ENCODE data around the gene AFF3.
"Not testable (repeated sequence)": the region's sequence is repeated elsewhere in the genome, so short reads cannot be mapped to it uniquely, and the experiment has no call there.

Gene AFF3

DNA sequence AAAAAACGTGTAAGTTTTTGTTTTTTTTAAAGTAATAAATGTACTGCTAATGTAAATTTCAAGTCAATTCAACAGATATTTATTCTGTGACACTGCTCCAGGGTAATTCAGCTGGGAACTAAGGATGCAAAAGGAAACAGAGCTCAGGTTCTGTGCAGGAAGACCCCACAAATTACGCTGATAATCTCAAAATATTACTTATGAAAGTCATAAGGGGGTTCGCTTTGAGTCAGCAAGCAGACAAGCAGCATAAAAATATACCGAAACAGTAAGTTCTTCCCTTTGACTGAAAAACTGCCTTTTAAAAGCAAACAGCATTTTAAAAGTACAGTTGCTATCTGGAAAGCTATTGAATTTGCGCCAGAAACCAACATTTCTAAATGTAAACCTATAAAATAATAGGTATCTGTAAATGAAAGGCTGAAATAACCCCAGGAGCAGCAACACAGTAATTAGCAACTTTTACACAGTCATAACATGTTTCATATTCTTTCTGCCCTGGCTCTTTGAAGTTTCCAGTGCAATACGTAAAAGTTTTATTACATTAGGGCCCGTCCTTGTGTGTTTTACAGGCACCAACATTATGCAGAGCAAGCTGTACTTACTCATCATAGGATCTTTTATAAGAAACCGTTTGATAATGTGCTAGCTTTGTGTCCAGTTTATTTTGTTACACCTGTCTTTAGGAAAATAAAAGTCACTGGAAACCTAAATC, 39.8 kb downstream of the AFF3 start:
- not testable (repeated sequence) for DNase-seq (ENCODE audit: low read depth); H3K4me3 ChIP-seq (ENCODE audit: low read depth, low read length)

DNA sequence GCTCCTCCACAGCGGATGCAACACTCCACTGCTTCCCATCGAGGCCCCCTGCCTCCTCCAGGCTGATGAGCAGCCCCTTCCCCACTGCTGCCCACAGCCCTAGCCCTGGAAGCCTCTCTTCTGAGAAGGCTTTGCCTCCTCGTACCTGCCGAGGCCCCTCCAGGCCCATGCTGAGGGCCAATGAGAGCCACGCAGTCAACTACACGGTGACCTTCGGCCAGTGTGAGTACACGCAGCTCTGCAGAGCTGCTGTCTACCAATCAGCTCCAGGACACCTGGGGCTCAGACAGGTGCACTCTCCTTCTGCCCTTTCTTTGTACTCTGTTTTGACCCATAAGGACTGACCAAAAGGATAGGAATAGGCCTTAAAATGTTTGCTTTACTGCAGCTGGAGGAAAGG, 43.5 kb downstream of the AFF3 start:
- H3K4me3 ChIP-seq (ENCODE audit: low read depth, low read length); DNase-seq (ENCODE audit: low read depth): not testable (repeated sequence)

DNA sequence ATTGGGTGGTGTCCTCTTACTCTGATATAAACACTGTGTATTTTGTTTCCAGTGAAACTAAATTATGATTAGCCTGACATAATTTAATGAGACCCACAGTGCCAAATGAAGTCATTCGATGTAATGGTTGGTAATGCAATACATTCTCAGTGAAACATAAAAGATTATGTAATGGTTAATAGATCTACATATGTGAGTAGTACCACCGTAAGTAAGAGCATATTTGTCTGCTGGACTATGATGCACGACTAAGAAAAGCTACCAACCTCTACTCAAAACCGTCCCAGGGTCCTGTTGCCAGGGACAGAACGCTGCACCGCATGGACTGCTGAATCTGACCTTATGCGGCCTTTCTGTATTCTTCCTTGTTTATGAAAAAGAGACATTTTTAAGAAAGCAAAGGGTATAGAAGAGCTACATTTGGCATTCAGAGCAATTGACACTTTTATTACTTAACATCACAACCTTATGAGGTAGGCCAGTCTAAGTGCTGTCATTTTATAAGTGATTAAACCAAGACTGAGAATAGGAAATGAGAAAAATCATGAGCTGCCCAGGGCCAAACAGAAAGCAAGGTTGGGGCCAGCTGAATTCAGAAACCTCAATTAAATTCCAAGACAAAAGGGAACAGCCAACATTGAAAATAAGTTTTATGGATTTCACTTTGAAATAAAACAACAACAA, 44.6 kb downstream of the AFF3 start:
- not testable (repeated sequence) for DNase-seq (ENCODE audit: low read depth); H3K4me3 ChIP-seq (ENCODE audit: low read depth, low read length)

DNA sequence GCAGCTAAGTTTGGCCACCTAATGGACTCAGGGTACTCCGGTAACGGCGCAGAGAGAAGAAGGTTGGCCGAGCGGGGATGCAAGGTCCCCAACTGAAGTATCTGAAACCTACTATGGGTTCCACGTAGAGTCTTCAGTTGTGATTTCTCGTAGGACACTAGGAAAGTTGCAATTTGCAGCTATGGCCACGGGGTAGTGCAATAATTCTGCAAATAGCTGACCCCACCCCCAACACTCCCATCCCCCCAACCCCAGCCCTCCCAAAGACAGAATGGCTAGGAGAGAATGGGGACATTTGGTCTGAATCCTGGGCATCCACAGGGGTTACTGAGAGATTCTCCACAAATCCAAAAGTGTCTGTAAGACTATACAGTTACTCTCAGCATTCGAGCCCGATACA, 46.5 kb downstream of the AFF3 start:
- H3K4me3 ChIP-seq (ENCODE audit: low read depth, low read length); DNase-seq (ENCODE audit: low read depth): not testable (repeated sequence)

DNA sequence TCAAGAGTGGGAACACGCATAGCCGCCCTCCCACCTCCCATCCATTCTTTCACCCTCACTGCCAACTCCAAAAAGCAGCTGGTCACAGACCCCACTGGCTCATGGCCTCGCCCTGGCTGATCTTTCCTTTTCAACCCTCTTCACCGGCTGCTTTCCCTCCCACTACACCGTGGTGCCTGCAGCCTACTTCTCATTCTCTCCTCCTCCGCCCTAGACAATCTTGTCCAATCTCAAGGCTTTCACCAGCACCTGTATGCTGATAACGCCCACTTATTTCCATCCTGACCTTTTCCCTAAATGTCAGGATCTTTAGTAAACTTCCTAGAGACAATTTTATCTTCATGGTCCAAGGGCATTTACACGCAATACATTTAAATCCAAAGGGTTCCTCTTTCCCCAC, 50.6 kb downstream of the AFF3 start:
- H3K4me3 ChIP-seq (ENCODE audit: low read depth, low read length); DNase-seq (ENCODE audit: low read depth): not testable (repeated sequence)

DNA sequence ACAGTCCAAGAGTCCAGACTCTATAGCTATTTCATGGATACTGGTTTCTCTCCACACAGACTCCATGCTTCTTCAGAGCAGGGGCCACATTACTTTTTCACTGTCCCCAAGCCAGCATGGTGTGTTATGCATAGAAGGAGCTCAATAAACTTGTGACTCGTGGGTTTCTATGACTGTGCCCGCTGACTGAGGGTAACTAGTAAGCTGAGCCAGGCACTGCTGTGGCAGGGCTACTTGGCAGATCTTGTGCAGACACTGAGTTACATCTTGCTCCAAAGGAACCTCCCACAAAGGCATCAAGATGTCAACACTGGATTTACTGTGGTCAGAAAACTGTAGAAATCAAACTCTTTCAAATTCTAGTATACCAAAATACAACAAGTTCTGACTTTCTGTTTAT, 56.6 kb downstream of the AFF3 start:
- not testable (repeated sequence) for DNase-seq (ENCODE audit: low read depth)

DNA sequence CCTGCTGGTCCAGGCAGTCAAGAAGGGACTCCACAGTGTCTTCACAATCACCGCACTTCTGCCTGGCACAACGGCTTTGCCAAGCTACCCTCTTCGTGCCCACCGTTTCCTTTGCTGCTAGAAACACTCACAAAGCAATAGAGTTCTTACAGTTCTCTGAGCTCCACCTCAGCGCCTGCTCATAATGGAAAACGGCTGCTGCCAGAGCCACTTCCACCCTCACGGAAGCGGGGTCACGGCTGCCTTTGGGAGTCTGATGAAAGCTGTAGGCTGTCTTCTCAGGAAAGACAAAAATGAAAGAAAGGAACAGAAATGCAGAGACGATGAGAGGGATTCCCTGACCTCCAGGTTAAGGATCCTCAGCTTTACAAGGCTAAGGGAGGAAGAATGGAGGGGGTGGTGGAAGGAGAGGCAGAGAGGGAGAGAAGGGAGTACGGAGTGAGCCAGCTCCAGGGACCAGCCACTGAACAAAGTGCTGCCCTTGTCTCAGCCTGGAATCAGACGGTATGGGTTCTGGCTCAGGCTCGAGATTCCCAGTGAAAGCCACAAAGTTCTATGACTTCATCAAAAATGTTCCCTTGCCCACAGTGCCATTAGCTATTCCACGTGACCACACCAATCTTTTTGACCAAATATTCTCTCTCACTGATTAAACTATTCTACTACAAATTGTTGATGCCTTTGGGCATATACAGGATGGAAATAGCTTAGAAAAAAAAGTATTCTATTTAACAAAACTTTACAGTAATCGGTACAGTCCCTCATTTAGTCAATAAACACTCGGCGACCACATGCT, 58.8 kb downstream of the AFF3 start:
- H3K4me3 ChIP-seq (ENCODE audit: low read depth, low read length); DNase-seq (ENCODE audit: low read depth): not testable (repeated sequence)

More for the DNA sequence above, 56.6 kb downstream of the AFF3 start:
- H3K4me3 ChIP-seq (ENCODE audit: low read depth, low read length): not testable (repeated sequence)

DNA sequence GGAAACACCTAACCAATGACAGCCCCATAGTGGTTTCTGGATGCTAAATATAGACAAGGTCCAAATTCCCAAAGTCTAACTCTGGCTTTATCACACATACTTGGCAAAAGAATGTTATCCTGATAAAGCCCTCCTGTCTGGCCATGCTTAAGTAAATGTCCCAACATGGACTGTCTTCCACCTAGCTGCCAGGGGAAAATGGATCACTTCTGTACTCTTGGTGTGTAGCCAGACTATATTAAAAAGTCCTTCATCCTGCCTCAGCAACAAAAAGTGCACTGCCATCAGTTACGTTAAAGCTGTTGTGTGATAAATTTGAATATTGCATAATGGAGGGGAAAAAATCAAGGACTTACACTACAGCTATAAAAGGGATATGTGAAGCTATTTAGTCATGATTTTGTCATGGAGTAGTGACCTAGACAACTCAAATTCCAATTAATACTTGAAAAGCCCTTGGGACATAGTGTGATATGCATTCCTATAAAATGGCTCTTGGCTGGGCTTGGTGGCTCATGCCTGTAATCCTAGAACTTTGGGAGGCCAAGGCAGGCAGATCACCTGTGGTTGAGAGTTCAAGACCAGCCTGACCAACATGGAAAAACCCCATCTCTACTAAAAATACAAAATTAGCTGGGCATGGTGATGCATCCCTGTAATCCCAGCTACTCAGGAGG, 60.0 kb downstream of the AFF3 start:
- H3K4me3 ChIP-seq (ENCODE audit: low read depth, low read length); DNase-seq (ENCODE audit: low read depth): not testable (repeated sequence)

DNA sequence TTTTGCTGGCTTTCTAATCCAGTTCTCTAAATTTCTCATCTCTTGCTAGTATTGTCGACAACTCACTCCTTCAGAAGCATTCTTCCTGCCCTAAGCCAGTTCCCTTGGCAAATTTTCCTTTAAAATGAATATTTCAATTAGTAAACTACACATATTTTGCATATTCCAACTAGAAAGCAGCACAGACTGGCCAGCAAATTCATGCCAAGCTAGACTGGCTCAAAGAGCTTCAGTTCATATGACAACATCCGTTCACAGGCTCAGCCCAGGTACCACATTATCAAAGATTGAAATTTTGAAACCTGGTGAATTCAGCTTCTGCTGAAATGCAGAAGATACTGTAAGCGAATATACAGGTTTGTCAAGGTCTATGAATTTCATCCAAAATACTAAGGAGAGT, 64.5 kb downstream of the AFF3 start:
- TF ChIP-seq, protein P1, sequence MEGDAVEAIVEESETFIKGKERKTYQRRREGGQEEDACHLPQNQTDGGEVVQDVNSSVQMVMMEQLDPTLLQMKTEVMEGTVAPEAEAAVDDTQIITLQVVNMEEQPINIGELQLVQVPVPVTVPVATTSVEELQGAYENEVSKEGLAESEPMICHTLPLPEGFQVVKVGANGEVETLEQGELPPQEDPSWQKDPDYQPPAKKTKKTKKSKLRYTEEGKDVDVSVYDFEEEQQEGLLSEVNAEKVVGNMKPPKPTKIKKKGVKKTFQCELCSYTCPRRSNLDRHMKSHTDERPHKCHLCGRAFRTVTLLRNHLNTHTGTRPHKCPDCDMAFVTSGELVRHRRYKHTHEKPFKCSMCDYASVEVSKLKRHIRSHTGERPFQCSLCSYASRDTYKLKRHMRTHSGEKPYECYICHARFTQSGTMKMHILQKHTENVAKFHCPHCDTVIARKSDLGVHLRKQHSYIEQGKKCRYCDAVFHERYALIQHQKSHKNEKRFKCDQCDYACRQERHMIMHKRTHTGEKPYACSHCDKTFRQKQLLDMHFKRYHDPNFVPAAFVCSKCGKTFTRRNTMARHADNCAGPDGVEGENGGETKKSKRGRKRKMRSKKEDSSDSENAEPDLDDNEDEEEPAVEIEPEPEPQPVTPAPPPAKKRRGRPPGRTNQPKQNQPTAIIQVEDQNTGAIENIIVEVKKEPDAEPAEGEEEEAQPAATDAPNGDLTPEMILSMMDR (IDR thresholded peaks at IDR 0.05; ENCODE audit: control insufficient read depth, extremely low read depth, insufficient read depth): no peak

DNA sequence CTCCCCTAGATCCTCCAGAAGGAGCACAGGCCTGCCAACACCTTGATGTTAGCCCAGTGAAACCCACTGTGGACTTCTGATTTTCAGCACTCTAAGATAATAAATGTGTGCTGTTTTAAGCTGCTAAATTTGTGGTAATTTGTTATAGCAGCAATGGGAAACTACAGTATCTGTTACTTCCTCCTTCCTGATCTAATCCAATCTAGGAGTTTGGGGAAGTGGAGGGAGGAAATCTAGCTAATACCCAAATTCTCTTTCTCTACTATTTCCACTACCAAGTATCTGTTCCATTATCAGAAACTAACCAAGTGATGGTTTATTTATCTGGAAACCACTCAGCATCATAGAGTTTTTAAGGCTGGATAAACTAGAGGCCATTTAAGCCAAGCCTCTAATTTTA, 64.9 kb downstream of the AFF3 start:
- no peak for DNase-seq (ENCODE audit: low read depth)
- H3K4me3 ChIP-seq (ENCODE audit: low read depth, low read length): no peak overlapping the region
- TF ChIP-seq, protein P1 (IDR thresholded peaks at IDR 0.05; ENCODE audit: control insufficient read depth, extremely low read depth, insufficient read depth): no peak

More for the DNA sequence above, 64.5 kb downstream of the AFF3 start:
- DNase-seq (ENCODE audit: low read depth): no peak
- H3K4me3 ChIP-seq (ENCODE audit: low read depth, low read length): no peak overlapping the region

DNA sequence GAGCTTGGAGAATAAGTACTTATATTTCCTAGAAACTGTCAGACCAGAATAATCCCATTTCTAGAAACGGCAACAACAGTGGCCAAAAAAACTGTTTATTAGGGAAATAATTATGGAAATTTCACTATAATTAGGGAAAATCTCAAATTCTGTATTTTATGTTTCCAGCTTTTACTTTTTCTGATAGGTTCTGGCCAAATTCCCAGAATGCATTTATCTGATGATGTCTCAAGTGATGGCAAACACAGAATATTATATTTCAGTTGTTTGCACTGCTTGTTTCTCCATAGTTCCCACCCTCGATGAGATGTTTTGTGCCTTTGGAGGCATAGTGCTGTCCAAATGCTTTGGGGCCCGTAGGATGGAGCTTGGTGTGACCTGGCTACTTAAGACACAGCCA, 66.9 kb downstream of the AFF3 start:
- no peak overlapping the region for H3K4me3 ChIP-seq (ENCODE audit: low read depth, low read length)
- TF ChIP-seq, protein P1 (IDR thresholded peaks at IDR 0.05; ENCODE audit: control insufficient read depth, extremely low read depth, insufficient read depth): no peak

More for the DNA sequence above, 66.9 kb downstream of the AFF3 start:
- no peak for DNase-seq (ENCODE audit: low read depth)

All from LNCaP clone FGC (cell line).